Middle frontal gyrus (tissue), 1 donor: Measurements from ENCODE around the gene PLA2G10.
"Not testable (repeated sequence)": the region's sequence is repeated elsewhere in the genome, so short reads cannot be mapped to it uniquely, and the experiment has no call there.

ENCODE experiments used
- DNase-seq: peaks from one replicate; pipeline ENCODE4 v3.0.0-alpha.2; 2015; ENCODE audit warnings: low spot score; ENCODE audit errors: extremely low spot score

PLA2G10 gene

GRCh38 chr16:14694129-14694528, at the start of gene PLA2G10:
PLA2G10 (minus strand) TSS chr16:14694308; CDS start chr16:14694229, 79 bp downstream.
- DNase-seq: not testable (repeated sequence)

GRCh38 chr16:14742273-14743128, 48.4 kb upstream of the PLA2G10 start, which contains the start of gene NPIPA2:
NPIPA2 (plus strand) TSS chr16:14742533; CDS start chr16:14748066, 5,533 bp downstream.
- DNase-seq: not testable (repeated sequence)

GRCh38 chr16:14741794-14742193, 47.7 kb upstream of the PLA2G10 start:
- DNase-seq: not testable (repeated sequence)

GRCh38 chr16:14740832-14741385, 46.8 kb upstream of the PLA2G10 start:
- DNase-seq: not testable (repeated sequence)

GRCh38 chr16:14733233-14733632, 39.1 kb upstream of the PLA2G10 start:
- not testable (repeated sequence) for DNase-seq

GRCh38 chr16:14703156-14704011, 9.3 kb upstream of the PLA2G10 start, which contains the start of gene NPIPA3:
NPIPA3 (plus strand) TSS chr16:14703411; CDS start chr16:14708944, 5,533 bp downstream.
- DNase-seq: not testable (repeated sequence)

GRCh38 chr16:14702672-14703071, 8.6 kb upstream of the PLA2G10 start:
- not testable (repeated sequence) for DNase-seq

GRCh38 chr16:14701859-14702258, 7.8 kb upstream of the PLA2G10 start:
- DNase-seq: not testable (repeated sequence)

GRCh38 chr16:14685870-14686793, 8.0 kb downstream of the PLA2G10 start:
- DNase-seq: not testable (repeated sequence)

GRCh38 chr16:14682121-14682520, 12.0 kb downstream of the PLA2G10 start:
- DNase-seq: no peak

- DNase-seq: no peak
Measured at GRCh38 chr16:14681115-14681514, 13.0 kb downstream of the PLA2G10 start.

GRCh38 chr16:14680396-14680795, 13.7 kb downstream of the PLA2G10 start:
- not testable (repeated sequence) for DNase-seq

GRCh38 chr16:14678748-14679497, 15.2 kb downstream of the PLA2G10 start:
- DNase-seq: no peak

- DNase-seq: no peak
Measured at GRCh38 chr16:14677627-14678026, 16.5 kb downstream of the PLA2G10 start.

- no peak for DNase-seq
Measured at GRCh38 chr16:14676633-14677032, 17.5 kb downstream of the PLA2G10 start.

- DNase-seq: no peak
Measured at GRCh38 chr16:14672403-14672971, 21.6 kb downstream of the PLA2G10 start.

- no peak for DNase-seq
Measured at GRCh38 chr16:14669776-14670175, 24.3 kb downstream of the PLA2G10 start.

GRCh38 chr16:14668556-14669223, 25.4 kb downstream of the PLA2G10 start:
- DNase-seq: no peak
